ENCODE measurements around the gene BAIAP2L2. TPM values are rescaled to one million over a fixed set of nuclear protein-coding genes. Genes with fewer than 3 reads are reported as not detected.

Gene BAIAP2L2
- total RNA-seq, 4 donors from 2014 or later: 0.58 TPM; not detected in 3

- TF ChIP-seq EP300 (IDR thresholded peaks at IDR 0.05): no peak
- no peak for TF ChIP-seq CTCF (IDR thresholded peaks at IDR 0.05)
- TF ChIP-seq POLR2AphosphoS5 (IDR thresholded peaks at IDR 0.05): no peak
- TF ChIP-seq POLR2A (IDR thresholded peaks at IDR 0.05): no peak
- Histone ChIP-seq H3K4me1 (peaks cover 0 to 35% (median 24%) of the 10 kb centered on the region in 3 donors), H3K4me3 (no peak within 1 kb of the TSS), H3K27ac (no peak within 1 kb of the TSS), H3K36me3 (peaks cover 0 to 30% of the 10 kb centered on the region in 2 donors), H3K9me3 (no peaks in the 10 kb centered on the region), H3K27me3 (peaks cover 69% of the 10 kb centered on the region)
- ATAC-seq: no peak
- WGBS, 2 donors (ENCODE audit: low coverage in 1 of 2): 25% methylated on average over 1 of the region's 16 CpGs; no CpG with 5 or more reads in 1 of the 2 donors
Observed at GRCh38 chr22:38083931-38084631, 26.4 kb downstream of the BAIAP2L2 start, which contains the start of gene SLC16A8. Gene SLC16A8, minus strand, starts transcription at chr22:38084184. Its CDS starts 1,311 bp downstream, at chr22:38082873.

- 84 to 89% methylated on average over 5 to 11 of the region's 24 CpGs for WGBS, 2 donors (ENCODE audit: low coverage in 1 of 2)
- no peak overlapping the region for H3K4me3 ChIP-seq
- TF ChIP-seq POLR2A (IDR thresholded peaks at IDR 0.05) (no peak), POLR2AphosphoS5 (IDR thresholded peaks at IDR 0.05) (no peak), EP300 (IDR thresholded peaks at IDR 0.05) (no peak), CTCF (IDR thresholded peaks at IDR 0.05) (no peak)
- H3K9me3 ChIP-seq: no peaks in the 10 kb centered on the region
- no peak for ATAC-seq
- H3K27me3 ChIP-seq: peaks cover 60% of the 10 kb centered on the region
- H3K36me3 ChIP-seq: peaks cover 0 to 30% of the 10 kb centered on the region in 2 donors
- H3K4me1 ChIP-seq: peaks cover 0 to 26% (median 18%) of the 10 kb centered on the region in 3 donors
- H3K27ac ChIP-seq: no peak overlapping the region
Observed at GRCh38 chr22:38082986-38083710, 27.3 kb downstream of the BAIAP2L2 start.

GRCh38 chr22:38081941-38082828 lies 28.3 kb downstream of the BAIAP2L2 start:
- ATAC-seq: no peak
- Histone ChIP-seq H3K4me3 (peak overlapping the region in 1 of 2 donors; percentile 51), H3K27ac (no peak overlapping the region), H3K9me3 (no peaks in the 10 kb centered on the region), H3K27me3 (peaks cover 52% of the 10 kb centered on the region), H3K4me1 (peaks cover 0 to 26% (median 18%) of the 10 kb centered on the region in 3 donors), H3K36me3 (peaks cover 0 to 24% of the 10 kb centered on the region in 2 donors)
- 10 to 38% methylated on average over 2 to 14 of the region's 52 CpGs for WGBS, 2 donors (ENCODE audit: low coverage in 1 of 2)
- TF ChIP-seq POLR2A (IDR thresholded peaks at IDR 0.05): no peak

GRCh38 chr22:38081636-38081940 lies 28.9 kb downstream of the BAIAP2L2 start:
- H3K27me3 ChIP-seq: peaks cover 52% of the 10 kb centered on the region
- peaks cover 0 to 21% of the 10 kb centered on the region in 2 donors for H3K36me3 ChIP-seq
- H3K9me3 ChIP-seq: no peaks in the 10 kb centered on the region
- H3K4me1 ChIP-seq: peaks cover 0 to 26% (median 18%) of the 10 kb centered on the region in 3 donors
- no peak overlapping the region for H3K27ac ChIP-seq
- H3K4me3 ChIP-seq: peak overlapping the region in 1 of 2 donors; percentile 51
- ATAC-seq: no peak
- no peak for TF ChIP-seq EP300 (IDR thresholded peaks at IDR 0.05)
- no peak for TF ChIP-seq POLR2AphosphoS5 (IDR thresholded peaks at IDR 0.05)
- TF ChIP-seq POLR2A (IDR thresholded peaks at IDR 0.05): no peak
- no peak for TF ChIP-seq CTCF (IDR thresholded peaks at IDR 0.05)
- WGBS, 2 donors (ENCODE audit: low coverage in 1 of 2): 0% methylated on average over 3 of the region's 17 CpGs; no CpG with 5 or more reads in 1 of the 2 donors
